IMR-90 (cell line): ENCODE data around the gene FGF21. TPM values are rescaled to one million over a fixed set of nuclear protein-coding genes. Genes with fewer than 3 reads are reported as not detected.

Experiments used
- ATAC-seq: fragments of 200-7000 bp; cut with Tn5 transposase; 2 replicates; pipeline ENCODE4 v1.9.1; 2020; ENCODE audit warnings: low read depth, mild to moderate bottlenecking, moderate library complexity
- BruUV-seq: library from RNA; stranded (reverse); fragments of 400-500 nt; replicated peaks from 2 replicates; lab custom pipeline; 2021; lab: Mats Ljungman, UMichigan
- CTCF ChIA-PET: fragments of 300-600 bp; formaldehyde crosslinking; extraction: SDS; loops from one replicate; lab custom pipeline; 2021; ENCODE audit warnings: antibody characterized with exemption; lab: Yijun Ruan, JAX
- POLR2A ChIA-PET: fragments of 300-600 bp; sonication (Branson Sonifier 250); formaldehyde crosslinking; loops from one replicate; lab custom pipeline; 2022; ENCODE audit warnings: antibody characterized with exemption; ENCODE audit not compliant: unreplicated experiment; lab: Charles Lee
- DNase-seq: peaks from one replicate; pipeline ENCODE4 v3.0.0; 2013
- H2AFZ ChIP-seq: replicated peaks from 2 replicates; pipeline ENCODE3; 2013; ENCODE audit warnings: low read length, mild to moderate bottlenecking; ENCODE audit not compliant: poor library complexity
- H2AK5ac ChIP-seq: 2 replicates; pipeline ENCODE4 v1.6.1; 2013; ENCODE audit warnings: low read depth, low read length, inconsistent platforms
- H2AK9ac ChIP-seq: replicated peaks from 2 replicates; pipeline ENCODE3; 2013; ENCODE audit warnings: mild to moderate bottlenecking, low read depth, low read length, moderate library complexity; ENCODE audit not compliant: poor library complexity
- H2BK120ac ChIP-seq: 2 replicates; pipeline ENCODE4 v1.6.1; 2013; ENCODE audit warnings: low read depth, low read length, inconsistent platforms
- H2BK15ac ChIP-seq: 3 replicates; pipeline ENCODE4 v1.6.1; 2013; ENCODE audit warnings: low read depth, low read length, inconsistent platforms
- H2BK20ac ChIP-seq: 2 replicates; pipeline ENCODE4 v1.6.1; 2013; ENCODE audit warnings: low read depth, mild to moderate bottlenecking, inconsistent platforms, low read length, moderate library complexity
- H2BK5ac ChIP-seq: 2 replicates; pipeline ENCODE4 v1.6.1; 2013; ENCODE audit warnings: mild to moderate bottlenecking, low read depth, low read length, inconsistent platforms; ENCODE audit not compliant: poor library complexity, severe bottlenecking
- H3K14ac ChIP-seq: replicated peaks from 2 replicates; pipeline ENCODE4 v1.6.1; 2013; ENCODE audit warnings: low read depth, low read length, inconsistent platforms
- H3K18ac ChIP-seq: 2 replicates; pipeline ENCODE4 v1.6.1; 2013; ENCODE audit warnings: low read depth, low read length, control low read depth
- H3K23ac ChIP-seq: 2 replicates; pipeline ENCODE4 v1.6.1; 2013; ENCODE audit warnings: low read depth, low read length, inconsistent platforms
- H3K27ac ChIP-seq: 2 replicates; pipeline ENCODE4 v1.5.1; 2013; ENCODE audit warnings: mild to moderate bottlenecking, control low read depth, low read length; ENCODE audit not compliant: insufficient read depth
- H3K27me3 ChIP-seq: 2 replicates; pipeline ENCODE4 v1.6.1; 2013; ENCODE audit warnings: low read length; ENCODE audit not compliant: control insufficient read depth, insufficient read depth
- H3K36me3 ChIP-seq: 2 replicates; pipeline ENCODE4 v1.6.1; 2013; ENCODE audit warnings: low read length, mixed read lengths; ENCODE audit not compliant: control insufficient read depth, insufficient read depth
- H3K4ac ChIP-seq: 2 replicates; pipeline ENCODE4 v1.6.1; 2013; ENCODE audit warnings: low read depth, low read length, inconsistent platforms
- H3K4me1 ChIP-seq: 2 replicates; pipeline ENCODE4 v1.6.1; 2013; ENCODE audit warnings: low read length, mixed read lengths; ENCODE audit not compliant: control insufficient read depth, insufficient read depth
- H3K4me2 ChIP-seq: 2 replicates; pipeline ENCODE4 v1.6.1; 2013; ENCODE audit warnings: low read depth, mild to moderate bottlenecking, control low read depth, low read length, moderate library complexity
- H3K4me3 ChIP-seq: 2 replicates; pipeline ENCODE4 v1.5.1; 2013; ENCODE audit warnings: low read depth, mild to moderate bottlenecking, control low read depth, low read length, moderate library complexity; ENCODE audit not compliant: insufficient read depth
- H3K56ac ChIP-seq: 2 replicates; pipeline ENCODE4 v1.6.1; 2013; ENCODE audit warnings: low read length, inconsistent platforms; ENCODE audit not compliant: insufficient read depth; ENCODE audit errors: extremely low read depth
- H3K79me1 ChIP-seq, 2 experiments: 2 replicates each; pipeline ENCODE4 v1.6.1; 2013; ENCODE audit warnings: low read length in 2 of 2, inconsistent platforms in 1 of 2, low read depth in 1 of 2
- H3K9ac ChIP-seq: 2 replicates; pipeline ENCODE4 v1.6.1; 2013; ENCODE audit warnings: low read depth, low read length, control low read depth
- H3K9me1 ChIP-seq: 2 replicates; pipeline ENCODE4 v1.6.1; 2013; ENCODE audit warnings: low read length, inconsistent platforms; ENCODE audit not compliant: insufficient read depth
- H3K9me3 ChIP-seq: 2 replicates; pipeline ENCODE4 v1.6.1; 2013; ENCODE audit warnings: low read length; ENCODE audit not compliant: control insufficient read depth, insufficient read depth
- H4K20me1 ChIP-seq: 2 replicates; pipeline ENCODE4 v1.6.1; 2013; ENCODE audit warnings: low read length, inconsistent platforms; ENCODE audit not compliant: insufficient read depth
- H4K5ac ChIP-seq: 2 replicates; pipeline ENCODE4 v1.6.1; 2013; ENCODE audit warnings: mild to moderate bottlenecking, low read depth, low read length, control low read depth
- H4K8ac ChIP-seq, 2 experiments: 2 replicates each; pipeline ENCODE4 v1.6.1; 2013; ENCODE audit warnings: low read depth in 2 of 2, low read length in 2 of 2, control low read depth in 1 of 2, inconsistent platforms in 1 of 2
- H4K91ac ChIP-seq: 2 replicates; pipeline ENCODE4 v1.6.1; 2013; ENCODE audit warnings: low read depth, low read length, inconsistent platforms; ENCODE audit not compliant: insufficient read depth
- BHLHE40 ChIP-seq: fragments of 150-350 bp; IDR thresholded peaks from 2 replicates; pipeline ENCODE4 v1.6.1; 2016; ENCODE audit warnings: mild to moderate bottlenecking, low read depth, low read length
- CEBPB ChIP-seq: IDR thresholded peaks from 2 replicates; pipeline ENCODE4 v1.6.1; 2012; ENCODE audit warnings: low read depth, low read length, improper control_type of control experiment
- CHD1 ChIP-seq: IDR thresholded peaks from 2 replicates; pipeline ENCODE4 v1.6.1; 2012; ENCODE audit warnings: low read depth, low read length, improper control_type of control experiment
- FOS ChIP-seq: fragments of 150-350 bp; IDR thresholded peaks from 2 replicates; pipeline ENCODE4 v1.6.1; 2016; ENCODE audit warnings: low read depth, low read length
- MAFK ChIP-seq: IDR thresholded peaks from 2 replicates; pipeline ENCODE4 v1.6.1; 2012; ENCODE audit warnings: low read depth, low read length, improper control_type of control experiment
- MAZ ChIP-seq: IDR thresholded peaks from 2 replicates; pipeline ENCODE4 v1.6.1; 2012; ENCODE audit warnings: low read depth, mild to moderate bottlenecking, low read length, improper control_type of control experiment, moderate library complexity, borderline replicate concordance
- MXI1 ChIP-seq: IDR thresholded peaks from 2 replicates; pipeline ENCODE4 v1.6.1; 2012; ENCODE audit warnings: low read depth, mild to moderate bottlenecking, low read length, moderate library complexity, borderline replicate concordance
- RCOR1 ChIP-seq: IDR thresholded peaks from 2 replicates; pipeline ENCODE4 v1.6.1; 2012; ENCODE audit warnings: mild to moderate bottlenecking, low read length, improper control_type of control experiment; ENCODE audit not compliant: insufficient replicate concordance
- RFX5 ChIP-seq: IDR thresholded peaks from 2 replicates; pipeline ENCODE4 v1.8.0; 2012; ENCODE audit warnings: low read depth, mild to moderate bottlenecking, low read length, moderate library complexity
- SMC3 ChIP-seq: fragments of 150-350 bp; IDR thresholded peaks from 2 replicates; pipeline ENCODE4 v1.6.1; 2016; ENCODE audit warnings: low read depth, mild to moderate bottlenecking, antibody characterized with exemption, low read length, moderate library complexity
- WGBS, 2 experiments: methylation state at CpG; one replicate each; pipeline versions ENCODE4 v1.1.5 to v1.1.7; 2013; ENCODE audit warnings: missing lambda C conversion rate in 2 of 2; ENCODE audit not compliant: insufficient read length in 1 of 2; ENCODE audit errors: extremely low coverage in 2 of 2; 5-methylcytosine and 5-hydroxymethylcytosine counted together
- dilution Hi-C: fragments of 300-500 bp; cut with HindIII; formaldehyde crosslinking; loops from one replicate; pipeline ENCODE4 v1.14.3; 2018; ENCODE audit warnings: low sequenced_read_pairs; ENCODE audit not compliant: unreplicated experiment
- in situ Hi-C: fragments of 300-500 bp; cut with MboI; formaldehyde crosslinking; loops from 3 replicates; pipeline ENCODE4 v1.14.3; 2019; ENCODE audit warnings: low sequenced_read_pairs, inconsistent platforms, mixed read lengths
- intact Hi-C: fragments of 100-400 bp; cut with micrococcal nuclease; formaldehyde crosslinking; loops from 2 replicates; pipeline ENCODE4 v1.10.0; 2022
- polyA plus RNA-seq, 3 experiments: library from polyadenylated mRNA; depleted of rRNA; stranded (reverse); fragments of >200 nt; gene quantifications; 2 replicates each; pipeline ENCODE4 v1.2.3, GENCODE V29; 2012; ENCODE audit warnings: low replicate concordance in 1 of 3
- total RNA-seq: library from RNA; depleted of rRNA; stranded (reverse); fragments of >200 nt; gene quantifications from 2 replicates; pipeline ENCODE4 v1.2.3, GENCODE V29; 2012
- TF ChIP-seq, protein P1 (sequence below): conservative IDR thresholded peaks from 2 replicates; pipeline ENCODE4 v1.5.1; 2012; ENCODE audit warnings: mild to moderate bottlenecking, low read depth, low read length, improper control_type of control experiment
- TF ChIP-seq, protein P2 (sequence below): fragments of 150-350 bp; IDR thresholded peaks from 2 replicates; pipeline ENCODE4 v1.6.1; 2017; ENCODE audit warnings: mild to moderate bottlenecking, antibody characterized with exemption, low read length, low read depth

Gene FGF21
- total and polyA plus RNA-seq, 2 of the 4 experiments (the other 2 are of a cell fraction) = not detected

- CTCF ChIA-PET = interaction anchor here (1.1 kb wide), 1 partner anchor 13 kb away, joined by 3 read pairs; no protein-coding TSS in a partner anchor
- no peak overlapping the region for H3K27ac ChIP-seq
These were observed 9.2 kb upstream of the FGF21 start for GRCh38 chr19:48746110-48746509.

More at GRCh38 chr19:48746110-48746509, 9.2 kb upstream of the FGF21 start:
- Histone ChIP-seq H3K4me3 (no peak overlapping the region), H2BK20ac (no peak overlapping the region), H3K14ac (no peak overlapping the region), H3K4me1 (no peaks in the 10 kb centered on the region), H3K9me1 (no peaks in the 10 kb centered on the region), H2BK15ac (no peak overlapping the region), H3K18ac (no peak overlapping the region), H4K91ac (no peak overlapping the region), H2AK9ac (peak overlapping the region; percentile 79), H3K4ac (no peak overlapping the region), H3K56ac (no peak overlapping the region), H4K5ac (no peak overlapping the region), H3K36me3 (no peaks in the 10 kb centered on the region), H3K79me1 (no peaks in the 10 kb centered on the region), H3K9ac (no peak overlapping the region), H2AK5ac (peak overlapping the region; percentile 40; the same call in 1 of the 2 replicates), H3K27me3 (peaks cover 9% of the 10 kb centered on the region; the same call in 1 of the 2 replicates), H2BK120ac (no peak overlapping the region), H4K8ac (peak overlapping the region; percentile 28 to 99; a peak in 3 of 4 replicates), H2BK5ac (no peak overlapping the region), H4K20me1 (no peaks in the 10 kb centered on the region), H3K9me3 (no peaks in the 10 kb centered on the region), H3K4me2 (no peak overlapping the region), H2AFZ (peak overlapping the region; percentile 96), H3K23ac (no peak overlapping the region)
- no TSS peak for BruUV-seq
- intact Hi-C loops = no loop called here
- in situ Hi-C loops = no loop called here
- POLR2A ChIA-PET = no interaction called here
- dilution Hi-C loops = no loop called here
- WGBS, 2 experiments = 83% methylated on average over 1 of the region's 8 CpGs; no CpG with 5 or more reads in 1 of the 2 experiments
- DNase-seq = no peak
- TF ChIP-seq CEBPB (no peak), MAZ (no peak), CHD1 (no peak), RCOR1 (no peak), BHLHE40 (no peak), RFX5 (no peak), SMC3 (no peak), MAFK (no peak), FOS (no peak), MXI1 (no peak)
- TF ChIP-seq, protein P1, sequence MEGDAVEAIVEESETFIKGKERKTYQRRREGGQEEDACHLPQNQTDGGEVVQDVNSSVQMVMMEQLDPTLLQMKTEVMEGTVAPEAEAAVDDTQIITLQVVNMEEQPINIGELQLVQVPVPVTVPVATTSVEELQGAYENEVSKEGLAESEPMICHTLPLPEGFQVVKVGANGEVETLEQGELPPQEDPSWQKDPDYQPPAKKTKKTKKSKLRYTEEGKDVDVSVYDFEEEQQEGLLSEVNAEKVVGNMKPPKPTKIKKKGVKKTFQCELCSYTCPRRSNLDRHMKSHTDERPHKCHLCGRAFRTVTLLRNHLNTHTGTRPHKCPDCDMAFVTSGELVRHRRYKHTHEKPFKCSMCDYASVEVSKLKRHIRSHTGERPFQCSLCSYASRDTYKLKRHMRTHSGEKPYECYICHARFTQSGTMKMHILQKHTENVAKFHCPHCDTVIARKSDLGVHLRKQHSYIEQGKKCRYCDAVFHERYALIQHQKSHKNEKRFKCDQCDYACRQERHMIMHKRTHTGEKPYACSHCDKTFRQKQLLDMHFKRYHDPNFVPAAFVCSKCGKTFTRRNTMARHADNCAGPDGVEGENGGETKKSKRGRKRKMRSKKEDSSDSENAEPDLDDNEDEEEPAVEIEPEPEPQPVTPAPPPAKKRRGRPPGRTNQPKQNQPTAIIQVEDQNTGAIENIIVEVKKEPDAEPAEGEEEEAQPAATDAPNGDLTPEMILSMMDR = no peak
- TF ChIP-seq, protein P2, sequence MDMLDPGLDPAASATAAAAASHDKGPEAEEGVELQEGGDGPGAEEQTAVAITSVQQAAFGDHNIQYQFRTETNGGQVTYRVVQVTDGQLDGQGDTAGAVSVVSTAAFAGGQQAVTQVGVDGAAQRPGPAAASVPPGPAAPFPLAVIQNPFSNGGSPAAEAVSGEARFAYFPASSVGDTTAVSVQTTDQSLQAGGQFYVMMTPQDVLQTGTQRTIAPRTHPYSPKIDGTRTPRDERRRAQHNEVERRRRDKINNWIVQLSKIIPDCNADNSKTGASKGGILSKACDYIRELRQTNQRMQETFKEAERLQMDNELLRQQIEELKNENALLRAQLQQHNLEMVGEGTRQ = no peak
- ATAC-seq = no peak
